Peyer's patch (tissue), 4 donors: ENCODE results near the gene RAB22A.

Experiments
- POLR2A ChIP-seq, 2 donors: fragments of 450-650 bp; IDR thresholded peaks; one replicate each; pipeline ENCODE4 v1.5.1; 2017; ENCODE audit warnings: antibody characterized with exemption in 2 of 2, mild to moderate bottlenecking in 2 of 2, moderate library complexity in 2 of 2
- TF ChIP-seq, protein P1 (sequence below), 6 experiments: fragments of 450-650 bp in 4 of 6; fragments of 200-600 bp in 2 of 6; sonication (generic) in 1 of 6; IDR thresholded peaks; one replicate each; pipeline ENCODE4 v1.5.1; 2017 to 2019; ENCODE audit warnings: antibody characterized with exemption in 6 of 6, mild to moderate bottlenecking in 3 of 6, moderate library complexity in 1 of 6

DNA sequence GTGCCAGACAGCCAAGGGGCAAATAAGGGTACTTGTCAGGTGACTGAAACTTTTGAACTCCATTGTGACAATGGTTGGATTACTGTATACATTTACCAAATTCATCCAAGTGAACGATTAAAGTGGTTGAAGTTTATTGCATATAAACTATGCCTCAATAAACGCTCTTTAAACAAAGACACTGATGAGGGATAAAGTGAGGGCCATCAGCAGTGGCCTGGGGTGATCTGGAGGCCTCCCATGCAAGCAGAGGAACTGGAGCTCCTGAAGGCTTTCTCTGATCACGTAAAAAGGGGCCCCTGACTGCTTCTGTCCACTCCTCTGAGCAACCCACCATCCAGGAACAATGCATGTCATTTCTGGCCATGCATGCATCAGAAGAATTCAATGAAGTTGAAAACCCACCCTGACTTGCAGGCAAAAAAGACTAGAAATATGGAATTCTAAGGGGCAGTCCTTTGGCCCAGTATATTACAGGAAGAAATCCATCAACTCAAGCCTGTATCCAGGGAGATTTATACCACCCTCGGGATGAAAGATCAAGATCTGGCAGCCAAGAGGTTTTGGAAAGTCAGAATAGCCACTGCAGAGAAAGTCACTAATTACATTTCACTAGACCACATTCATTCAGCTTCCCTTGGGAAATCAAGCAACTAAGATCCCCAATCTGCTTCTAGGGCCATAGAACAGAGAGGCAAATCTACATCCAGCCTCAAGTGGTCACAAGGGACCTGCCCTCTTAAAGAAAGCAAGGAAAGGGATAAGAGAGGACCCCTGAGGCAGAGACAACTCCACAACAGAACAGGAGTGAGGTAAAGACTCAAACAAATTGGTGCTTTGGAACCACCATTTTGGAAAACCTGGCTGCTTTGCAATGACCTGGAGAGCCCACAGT lies 31.7 kb upstream of the RAB22A start:
- TF ChIP-seq POLR2A (IDR thresholded peaks at IDR 0.05): no peak
- TF ChIP-seq, protein P1, sequence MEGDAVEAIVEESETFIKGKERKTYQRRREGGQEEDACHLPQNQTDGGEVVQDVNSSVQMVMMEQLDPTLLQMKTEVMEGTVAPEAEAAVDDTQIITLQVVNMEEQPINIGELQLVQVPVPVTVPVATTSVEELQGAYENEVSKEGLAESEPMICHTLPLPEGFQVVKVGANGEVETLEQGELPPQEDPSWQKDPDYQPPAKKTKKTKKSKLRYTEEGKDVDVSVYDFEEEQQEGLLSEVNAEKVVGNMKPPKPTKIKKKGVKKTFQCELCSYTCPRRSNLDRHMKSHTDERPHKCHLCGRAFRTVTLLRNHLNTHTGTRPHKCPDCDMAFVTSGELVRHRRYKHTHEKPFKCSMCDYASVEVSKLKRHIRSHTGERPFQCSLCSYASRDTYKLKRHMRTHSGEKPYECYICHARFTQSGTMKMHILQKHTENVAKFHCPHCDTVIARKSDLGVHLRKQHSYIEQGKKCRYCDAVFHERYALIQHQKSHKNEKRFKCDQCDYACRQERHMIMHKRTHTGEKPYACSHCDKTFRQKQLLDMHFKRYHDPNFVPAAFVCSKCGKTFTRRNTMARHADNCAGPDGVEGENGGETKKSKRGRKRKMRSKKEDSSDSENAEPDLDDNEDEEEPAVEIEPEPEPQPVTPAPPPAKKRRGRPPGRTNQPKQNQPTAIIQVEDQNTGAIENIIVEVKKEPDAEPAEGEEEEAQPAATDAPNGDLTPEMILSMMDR (IDR thresholded peaks at IDR 0.05): no peak
